Stimulated activated naive CD8-positive, alpha-beta T cell treated with anti-CD3 and anti-CD28 coated beads, Interleukin-15, amount 100 ng/mL, for 72 hours (primary cell): Measurements from ENCODE around the gene KCNIP1.

Source experiments
- ATAC-seq: fragments of 150-1000 bp; cut with Tn5 transposase; 2 replicates; pipeline ENCODE4 v1.10.0; 2021; ENCODE audit warnings: mild to moderate bottlenecking, moderate library complexity
- DNase-seq, 2 donors: peaks; one replicate each; pipeline ENCODE4 v3.0.0; 2021 to 2022
- H3K27ac Mint-ChIP-seq, 2 donors: one replicate each; pipeline ENCODE4 v1.8.0; 2022; ENCODE audit warnings: mild to moderate bottlenecking in 2 of 2, mixed read lengths in 2 of 2, moderate library complexity in 2 of 2
- H3K27me3 Mint-ChIP-seq: one replicate; pipeline ENCODE4 v1.8.0; 2022; ENCODE audit warnings: mixed read lengths
- H3K4me1 Mint-ChIP-seq: one replicate; pipeline ENCODE4 v1.8.0; 2022; ENCODE audit warnings: mild to moderate bottlenecking, mixed read lengths
- H3K4me3 Mint-ChIP-seq, 2 donors: one replicate each; pipeline ENCODE4 v1.8.0; 2022; ENCODE audit warnings: mild to moderate bottlenecking in 2 of 2, mixed read lengths in 2 of 2, moderate library complexity in 1 of 2
- H3K9me3 Mint-ChIP-seq, 2 donors: one replicate each; pipeline ENCODE4 v1.8.0; 2022; ENCODE audit warnings: mixed read lengths in 2 of 2

The KCNIP1 gene

GRCh38 chr5:170554521-170555267 lies 50.9 kb downstream of the KCNIP1 start:
- ATAC-seq, result no peak
- no peak for DNase-seq
- Mint-ChIP-seq H3K4me1 (no peaks in the 10 kb centered on the region), H3K9me3 (no peaks in the 10 kb centered on the region), H3K27me3 (peaks cover 21% of the 10 kb centered on the region), H3K27ac (no peak overlapping the region), H3K4me3 (no peak overlapping the region)

GRCh38 chr5:170557314-170557713 lies 53.5 kb downstream of the KCNIP1 start:
- Mint-ChIP-seq H3K4me3 (no peak overlapping the region), H3K4me1 (peaks cover 11% of the 10 kb centered on the region), H3K27ac (no peak overlapping the region), H3K27me3 (peaks cover 48% of the 10 kb centered on the region), H3K9me3 (no peaks in the 10 kb centered on the region)
- no peak for ATAC-seq
- DNase-seq, result no peak

DNA sequence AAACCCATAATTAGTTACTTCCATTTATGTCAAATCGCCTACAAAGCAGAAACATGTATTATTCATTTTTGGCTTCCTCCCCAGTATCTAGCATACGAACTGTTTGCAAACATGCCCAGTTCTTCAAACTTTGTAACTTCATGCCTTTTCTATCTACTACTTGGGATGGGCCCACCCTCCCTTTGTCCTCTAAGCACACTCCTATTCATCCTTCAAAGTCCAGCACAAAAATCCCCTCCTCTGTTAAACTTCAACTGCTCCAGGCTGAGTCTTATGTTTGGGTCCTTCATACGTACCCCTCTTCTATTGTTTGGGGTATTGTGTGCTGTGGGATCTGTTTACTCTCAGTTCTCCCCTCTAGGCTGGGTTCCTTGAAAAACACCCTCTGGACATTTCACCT lies 55.5 kb downstream of the KCNIP1 start:
- H3K4me3 Mint-ChIP-seq, result no peak overlapping the region
- peaks cover 57% of the 10 kb centered on the region for H3K27me3 Mint-ChIP-seq
- no peak overlapping the region for H3K27ac Mint-ChIP-seq
- DNase-seq (no peak), ATAC-seq (no peak)
- no peaks in the 10 kb centered on the region for H3K9me3 Mint-ChIP-seq
- H3K4me1 Mint-ChIP-seq, result peaks cover 11% of the 10 kb centered on the region

GRCh38 chr5:170560938-170561337 lies 57.1 kb downstream of the KCNIP1 start:
- peak overlapping the region in 1 of 2 donors; percentile 72 for H3K27ac Mint-ChIP-seq

GRCh38 chr5:170562166-170562874 lies 58.5 kb downstream of the KCNIP1 start:
- ATAC-seq, result no peak
- Mint-ChIP-seq H3K4me1 (peaks cover 11% of the 10 kb centered on the region), H3K27me3 (peaks cover 73% of the 10 kb centered on the region), H3K27ac (no peak overlapping the region), H3K9me3 (no peaks in the 10 kb centered on the region), H3K4me3 (no peak overlapping the region)
- no peak for DNase-seq

More at GRCh38 chr5:170560938-170561337, 57.1 kb downstream of the KCNIP1 start:
- no peaks in the 10 kb centered on the region for H3K9me3 Mint-ChIP-seq
- H3K4me1 Mint-ChIP-seq, result peaks cover 11% of the 10 kb centered on the region
- ATAC-seq, result no peak
- peaks cover 59% of the 10 kb centered on the region for H3K27me3 Mint-ChIP-seq
- no peak for DNase-seq
- peak overlapping the region in 1 of 2 donors; percentile 16 for H3K4me3 Mint-ChIP-seq

- Mint-ChIP-seq H3K27me3 (peaks cover 78% of the 10 kb centered on the region), H3K4me3 (no peak overlapping the region)
Measured at GRCh38 chr5:170562875-170563228, 59.0 kb downstream of the KCNIP1 start.

GRCh38 chr5:170563824-170564567 lies 60.2 kb downstream of the KCNIP1 start:
- H3K4me3 Mint-ChIP-seq, result no peak overlapping the region
- no peaks in the 10 kb centered on the region for H3K9me3 Mint-ChIP-seq
- peaks cover 11% of the 10 kb centered on the region for H3K4me1 Mint-ChIP-seq
- no peak overlapping the region for H3K27ac Mint-ChIP-seq
- peaks cover 75% of the 10 kb centered on the region for H3K27me3 Mint-ChIP-seq
- DNase-seq, result no peak
- no peak for ATAC-seq

More at GRCh38 chr5:170562875-170563228, 59.0 kb downstream of the KCNIP1 start:
- no peak for ATAC-seq
- no peak for DNase-seq
- Mint-ChIP-seq H3K4me1 (peaks cover 11% of the 10 kb centered on the region), H3K9me3 (no peaks in the 10 kb centered on the region), H3K27ac (no peak overlapping the region)

DNA sequence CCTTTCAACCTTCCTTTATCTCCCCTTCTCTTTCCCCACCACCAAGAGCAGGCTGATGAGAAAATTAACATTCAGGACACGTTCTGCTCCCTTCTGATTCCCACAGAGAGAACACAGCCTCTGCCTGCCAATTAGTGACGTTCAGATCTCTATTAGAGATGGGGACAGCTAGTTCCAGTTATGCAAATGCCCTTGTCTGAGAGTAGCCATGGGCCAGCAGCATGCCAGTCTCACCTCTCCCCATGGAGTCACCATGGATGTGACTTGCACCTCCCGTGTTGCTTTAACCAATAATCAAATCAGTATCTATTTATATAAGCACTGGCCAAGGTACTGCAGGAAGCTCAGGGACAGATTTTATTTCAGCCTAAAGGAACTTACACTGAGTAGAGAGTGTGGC lies 61.3 kb downstream of the KCNIP1 start:
- Mint-ChIP-seq H3K27me3 (peaks cover 75% of the 10 kb centered on the region), H3K4me3 (no peak overlapping the region), H3K27ac (no peak overlapping the region)

GRCh38 chr5:170569101-170569500 lies 65.3 kb downstream of the KCNIP1 start:
- peaks cover 25% of the 10 kb centered on the region for H3K4me1 Mint-ChIP-seq
- H3K27me3 Mint-ChIP-seq, result peaks cover 75% of the 10 kb centered on the region
- H3K27ac Mint-ChIP-seq, result no peak overlapping the region
- no peak for ATAC-seq
- no peaks in the 10 kb centered on the region for H3K9me3 Mint-ChIP-seq
- no peak overlapping the region for H3K4me3 Mint-ChIP-seq
- DNase-seq, result no peak

More for the DNA sequence above, 61.3 kb downstream of the KCNIP1 start:
- H3K9me3 Mint-ChIP-seq, result no peaks in the 10 kb centered on the region
- H3K4me1 Mint-ChIP-seq, result peaks cover 11% of the 10 kb centered on the region
- DNase-seq (no peak), ATAC-seq (no peak)

DNA sequence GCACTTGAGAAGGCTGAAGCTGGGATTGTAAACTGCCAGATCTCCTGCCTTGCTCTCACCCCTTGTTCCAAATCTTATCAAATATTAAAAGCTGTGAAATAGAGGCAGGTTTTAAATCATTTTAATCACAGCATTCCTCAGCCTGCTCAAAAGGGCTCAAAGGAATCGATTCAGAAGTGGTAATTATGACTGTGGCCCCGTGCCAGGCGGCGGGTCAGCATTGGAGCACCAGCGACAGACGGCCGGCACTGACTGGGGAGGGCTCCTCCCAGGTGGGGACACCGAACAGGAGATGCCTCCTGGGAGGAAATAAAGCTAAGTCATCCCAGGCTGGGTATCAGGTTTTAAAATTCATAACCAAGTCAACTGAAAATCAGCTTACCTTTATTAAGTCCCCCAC lies 66.7 kb downstream of the KCNIP1 start:
- no peak for DNase-seq
- peaks cover 1 to 2% of the 10 kb centered on the region in 2 donors for H3K9me3 Mint-ChIP-seq
- peaks cover 79% of the 10 kb centered on the region for H3K27me3 Mint-ChIP-seq
- no peak overlapping the region for H3K4me3 Mint-ChIP-seq
- no peak for ATAC-seq
- no peak overlapping the region for H3K27ac Mint-ChIP-seq
- peaks cover 25% of the 10 kb centered on the region for H3K4me1 Mint-ChIP-seq

GRCh38 chr5:170571281-170571731 lies 67.5 kb downstream of the KCNIP1 start:
- DNase-seq (no peak), ATAC-seq (no peak)
- Mint-ChIP-seq H3K4me1 (peaks cover 25% of the 10 kb centered on the region), H3K27ac (no peak overlapping the region), H3K4me3 (no peak overlapping the region), H3K9me3 (peaks cover 4 to 10% of the 10 kb centered on the region in 2 donors), H3K27me3 (peaks cover 83% of the 10 kb centered on the region)

- Mint-ChIP-seq H3K4me3 (peak overlapping the region; percentile 60), H3K9me3 (peaks cover 4 to 10% of the 10 kb centered on the region in 2 donors), H3K27me3 (peaks cover 83% of the 10 kb centered on the region), H3K27ac (peak overlapping the region in 1 of 2 donors; percentile 70), H3K4me1 (peaks cover 25% of the 10 kb centered on the region)
- peak; percentile 99 for ATAC-seq
- peak; percentile 62 to 84 for DNase-seq
Measured at GRCh38 chr5:170571875-170572852, 68.3 kb downstream of the KCNIP1 start.

- no peak overlapping the region for H3K4me3 Mint-ChIP-seq
- DNase-seq, result no peak
- peaks cover 85% of the 10 kb centered on the region for H3K27me3 Mint-ChIP-seq
- no peak overlapping the region for H3K27ac Mint-ChIP-seq
- H3K9me3 Mint-ChIP-seq, result peaks cover 4 to 14% of the 10 kb centered on the region in 2 donors
- H3K4me1 Mint-ChIP-seq, result peaks cover 25% of the 10 kb centered on the region
- ATAC-seq, result no peak
Measured at GRCh38 chr5:170573114-170573513, 69.3 kb downstream of the KCNIP1 start.

GRCh38 chr5:170573660-170574059 lies 69.8 kb downstream of the KCNIP1 start:
- no peak for ATAC-seq
- DNase-seq, result no peak
- H3K27me3 Mint-ChIP-seq, result peaks cover 91% of the 10 kb centered on the region
- H3K4me3 Mint-ChIP-seq, result no peak overlapping the region
- peaks cover 25% of the 10 kb centered on the region for H3K4me1 Mint-ChIP-seq
- no peak overlapping the region for H3K27ac Mint-ChIP-seq
- H3K9me3 Mint-ChIP-seq, result peaks cover 9 to 20% of the 10 kb centered on the region in 2 donors
